DND-41 (cell line): ENCODE results near the gene VWC2.

Source experiments
- ATAC-seq: fragments of 200-7000 bp; cut with Tn5 transposase; 3 replicates; pipeline ENCODE4 v1.9.1; 2021; ENCODE audit warnings: low read depth; ENCODE audit not compliant: insufficient read depth
- DNase-seq: peaks from one replicate; pipeline ENCODE4 v3.0.0-alpha.2; 2020
- H2AFZ ChIP-seq: 2 replicates; pipeline ENCODE4 v1.6.0; 2012; ENCODE audit warnings: low read depth, low read length
- H3K27ac ChIP-seq: 2 replicates; pipeline ENCODE4 v1.5.1; 2012; ENCODE audit warnings: low read length, inconsistent platforms
- H3K27me3 ChIP-seq: fragments of 200-600 bp; sonication (generic); 2 replicates; pipeline ENCODE4 v1.6.0; 2012; ENCODE audit warnings: low read length, mild to moderate bottlenecking, inconsistent platforms; ENCODE audit not compliant: insufficient read depth, poor library complexity
- H3K36me3 ChIP-seq: 2 replicates; pipeline ENCODE4 v1.5.1; 2012; ENCODE audit warnings: low read length, inconsistent platforms; ENCODE audit not compliant: insufficient read depth
- H3K4me1 ChIP-seq: 2 replicates; pipeline ENCODE4 v1.5.1; 2012; ENCODE audit warnings: mild to moderate bottlenecking, low read length; ENCODE audit not compliant: insufficient read depth
- H3K4me2 ChIP-seq: 2 replicates; pipeline ENCODE4 v1.6.0; 2012; ENCODE audit warnings: mild to moderate bottlenecking, moderate library complexity, low read length, inconsistent platforms; ENCODE audit not compliant: insufficient read depth
- H3K4me3 ChIP-seq, 2 experiments: fragments of 200-600 bp in 1 of 2; shearing (Covaris generic) in 1 of 2; 2 replicates each; pipeline ENCODE4 v1.5.1; 2012 to 2016; ENCODE audit warnings: inconsistent platforms in 2 of 2, low read length in 2 of 2, mild to moderate bottlenecking in 2 of 2, low read depth in 1 of 2, moderate library complexity in 1 of 2
- H3K79me2 ChIP-seq: 2 replicates; pipeline ENCODE4 v1.6.0; 2012; ENCODE audit warnings: low read length, inconsistent platforms; ENCODE audit not compliant: insufficient read depth
- H3K9ac ChIP-seq: 2 replicates; pipeline ENCODE4 v1.6.0; 2012; ENCODE audit warnings: low read depth, mild to moderate bottlenecking, inconsistent platforms, low read length, moderate library complexity
- H3K9me3 ChIP-seq: 2 replicates; pipeline ENCODE4 v1.5.1; 2012; ENCODE audit warnings: low read length, moderate library complexity, mild to moderate bottlenecking, inconsistent platforms; ENCODE audit not compliant: insufficient read depth, severe bottlenecking
- H4K20me1 ChIP-seq: 2 replicates; pipeline ENCODE4 v1.6.0; 2012; ENCODE audit warnings: low read length; ENCODE audit not compliant: insufficient read depth
- CTCF ChIP-seq: IDR thresholded peaks from 2 replicates; pipeline ENCODE4 v1.5.1; 2012; ENCODE audit warnings: borderline replicate concordance, low read length, moderate library complexity, mild to moderate bottlenecking; ENCODE audit not compliant: poor library complexity, severe bottlenecking; ENCODE audit errors: extremely low read depth
- EZH2 ChIP-seq: IDR thresholded peaks from 3 replicates; pipeline ENCODE4 v1.6.1; 2012; ENCODE audit warnings: borderline replicate concordance, low read depth, mild to moderate bottlenecking, moderate library complexity, low read length, inconsistent platforms; ENCODE audit not compliant: severe bottlenecking

Gene VWC2

GRCh38 chr7:49878089-49878488 is 104.7 kb downstream of the VWC2 start:
- Histone ChIP-seq H4K20me1 (no peaks in the 10 kb centered on the region), H3K36me3 (no peaks in the 10 kb centered on the region), H2AFZ (no peak overlapping the region), H3K9me3 (no peaks in the 10 kb centered on the region), H3K27me3 (peaks cover 8% of the 10 kb centered on the region), H3K4me1 (no peaks in the 10 kb centered on the region), H3K27ac (no peak overlapping the region), H3K4me3 (no peak overlapping the region), H3K79me2 (no peaks in the 10 kb centered on the region), H3K9ac (no peak overlapping the region), H3K4me2 (no peak overlapping the region)
- DNase-seq: no peak
- TF ChIP-seq CTCF (no peak), EZH2 (no peak)
- ATAC-seq: no peak

- H3K27me3 ChIP-seq: peaks cover 8% of the 10 kb centered on the region
- H3K4me1 ChIP-seq: no peaks in the 10 kb centered on the region
- no peak for TF ChIP-seq EZH2
- no peak for TF ChIP-seq CTCF
- ATAC-seq (no peak), DNase-seq (no peak)
- H3K9me3 ChIP-seq: no peaks in the 10 kb centered on the region
- no peaks in the 10 kb centered on the region for H3K79me2 ChIP-seq
- no peak overlapping the region for H3K4me3 ChIP-seq
- no peaks in the 10 kb centered on the region for H4K20me1 ChIP-seq
- no peak overlapping the region for H2AFZ ChIP-seq
- H3K27ac ChIP-seq: no peak overlapping the region
- no peaks in the 10 kb centered on the region for H3K36me3 ChIP-seq
- no peak overlapping the region for H3K9ac ChIP-seq
- no peak overlapping the region for H3K4me2 ChIP-seq
Measured at GRCh38 chr7:49878627-49879026, 105.2 kb downstream of the VWC2 start.

GRCh38 chr7:49883933-49884332 is 110.5 kb downstream of the VWC2 start:
- no peak for DNase-seq
- Histone ChIP-seq H3K79me2 (no peaks in the 10 kb centered on the region), H3K4me3 (no peak overlapping the region), H3K9me3 (no peaks in the 10 kb centered on the region), H3K4me2 (no peak overlapping the region), H3K4me1 (no peaks in the 10 kb centered on the region), H3K9ac (no peak overlapping the region), H3K36me3 (no peaks in the 10 kb centered on the region), H4K20me1 (no peaks in the 10 kb centered on the region), H3K27ac (no peak overlapping the region), H2AFZ (no peak overlapping the region), H3K27me3 (peaks cover 20% of the 10 kb centered on the region)
- ATAC-seq: no peak
- TF ChIP-seq CTCF (no peak), EZH2 (no peak)
